Posterior cingulate gyrus (tissue), 11 donors: ENCODE measurements around the gene SPRR1A.
A peak's percentile ranks its signal among the peaks of the same experiment; 100 is the strongest.
"Not testable (repeated sequence)": the region's sequence is repeated elsewhere in the genome, so short reads cannot be mapped to it uniquely, and the experiment has no call there.

Source experiments
- DNase-seq, 10 donors: peaks; one replicate each; pipeline versions ENCODE4 v3.0.0 to v3.0.0-alpha.2; 2020 to 2021; ENCODE audit warnings: mixed read lengths in 3 of 10
- intact Hi-C: fragments of 100-400 bp; cut with DNase I; formaldehyde crosslinking; loops from one replicate; pipeline ENCODE4 v1.15.1; 2023

Gene SPRR1A

DNA sequence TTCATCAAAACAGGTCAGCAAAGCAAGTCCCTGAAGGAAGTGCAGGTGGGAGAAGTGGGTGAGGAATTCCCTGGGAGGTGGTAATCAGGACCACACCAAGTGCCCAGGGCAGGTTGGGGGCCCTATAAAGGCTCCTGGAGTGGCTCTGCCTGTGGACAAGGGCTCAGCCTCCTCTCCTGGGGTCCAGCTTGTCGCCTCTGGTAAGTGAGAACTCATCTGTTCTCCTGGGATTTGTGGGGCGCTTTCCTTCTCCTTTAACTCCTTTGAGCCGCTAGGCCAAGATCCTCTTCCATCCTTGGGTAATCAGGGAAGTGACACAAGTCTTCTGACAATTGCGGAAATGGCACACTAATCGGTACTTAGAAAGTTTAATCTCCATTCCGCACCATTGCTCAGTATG is 13.4 kb upstream of the SPRR1A start, which contains the start of gene SPRR4:
Gene SPRR4, plus strand, starts transcription at position 154 of the 400 bp plus-strand sequence. CDS start 1,243 bp downstream, outside the sequence.
- peak in 1 of 10 donors; percentile 46 for DNase-seq
- intact Hi-C loops, result loop anchor here (5.0 kb wide), 1 partner anchor 318 kb away; no protein-coding TSS in a partner anchor

DNA sequence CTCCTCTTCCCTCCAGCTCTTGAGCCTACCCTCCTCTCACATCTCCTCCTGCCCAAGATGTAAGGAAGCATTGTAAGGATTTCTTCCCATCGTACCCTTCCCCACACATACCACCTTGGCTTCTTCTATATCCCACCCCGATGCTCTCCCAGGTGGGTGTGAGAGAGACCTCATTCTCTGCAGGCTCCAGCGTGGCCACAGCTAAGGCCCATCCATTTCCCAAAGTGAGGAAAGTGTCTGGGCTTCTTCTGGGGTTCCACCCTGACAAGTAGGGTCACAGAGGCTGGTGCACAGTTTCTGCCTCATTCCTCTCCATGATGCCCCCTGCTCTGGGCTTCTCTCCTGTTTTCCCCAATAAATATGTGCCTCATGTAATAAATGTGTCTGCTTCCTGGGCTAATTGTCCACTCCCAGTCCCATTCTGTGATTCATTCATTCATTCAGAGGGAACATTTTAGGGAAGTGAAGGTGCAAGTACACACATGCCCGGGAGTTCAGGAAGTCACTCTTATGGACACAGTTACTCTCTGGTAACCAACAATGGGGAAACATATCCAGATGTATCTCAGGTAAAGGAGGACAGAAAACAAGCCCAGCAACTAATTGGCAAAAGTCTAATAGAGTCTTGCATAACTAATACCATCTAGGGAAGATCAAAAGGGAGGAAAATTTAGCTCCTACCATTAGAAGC is 11.5 kb upstream of the SPRR1A start:
- intact Hi-C loops, result loop anchor here (5.0 kb wide), 1 partner anchor 320 kb away; no protein-coding TSS in a partner anchor

DNA sequence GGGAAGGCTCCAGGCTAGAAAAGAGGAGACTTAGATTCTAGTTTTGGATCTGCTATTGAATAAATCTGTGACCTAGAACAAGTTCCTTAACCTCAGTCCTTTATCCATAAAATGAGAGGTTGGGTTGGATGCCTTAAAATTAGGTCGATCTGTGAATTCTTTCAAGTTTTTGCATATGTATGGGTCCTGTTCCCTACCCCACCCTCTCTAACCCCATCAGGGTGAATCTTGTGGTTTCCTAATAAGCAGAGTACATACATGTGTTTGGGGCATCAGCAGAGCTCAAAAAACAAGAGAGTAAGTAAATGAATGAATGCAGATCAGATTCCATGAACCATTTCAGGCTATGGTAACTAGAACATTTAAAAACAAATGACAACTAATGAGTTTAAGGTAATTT is 7.2 kb upstream of the SPRR1A start:
- intact Hi-C loops, result no loop called here
- no peak for DNase-seq

More for the DNA sequence above, 11.5 kb upstream of the SPRR1A start:
- peak in 1 of 10 donors; percentile 14 for DNase-seq

DNA sequence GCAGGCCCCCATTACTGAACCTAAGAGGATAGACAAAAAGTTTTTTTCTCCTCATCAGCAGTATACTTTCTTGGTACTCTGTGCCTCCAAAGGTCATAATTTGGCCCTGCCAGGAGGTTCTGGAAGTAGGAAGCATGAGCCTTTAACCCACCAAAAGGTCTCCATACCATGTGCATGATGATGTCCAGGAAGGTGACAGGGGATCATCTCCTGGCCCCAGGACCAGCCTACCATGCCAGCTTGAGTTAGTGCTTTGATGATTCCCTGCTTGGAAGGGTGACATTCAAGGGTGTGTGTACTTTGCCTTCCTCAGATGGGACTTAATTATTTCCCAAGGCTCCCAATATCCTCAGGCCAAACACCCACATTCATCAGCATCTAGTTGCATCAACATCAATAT is 6.3 kb upstream of the SPRR1A start:
- DNase-seq, result peak in 1 of 10 donors; percentile 31
- intact Hi-C loops, result no loop called here

DNA sequence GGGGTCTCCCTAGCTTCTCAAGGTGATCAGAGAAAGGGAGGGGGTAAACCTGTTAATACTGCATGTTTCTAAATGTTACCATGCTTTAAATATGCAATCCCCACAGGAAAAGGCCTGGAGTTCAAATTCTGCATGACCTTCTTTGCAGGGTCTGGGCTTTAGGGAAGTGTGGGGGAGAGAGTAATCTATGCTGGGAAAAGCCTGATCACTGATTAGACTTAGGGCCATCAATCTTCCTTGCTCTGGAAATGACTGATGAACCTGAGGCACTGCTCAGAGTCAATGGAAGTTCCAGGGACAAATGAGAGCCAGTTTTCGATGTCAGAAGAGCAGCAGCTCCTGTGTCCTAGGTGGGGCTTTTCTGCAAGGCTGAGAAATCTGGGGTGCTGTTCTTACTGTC is 3.2 kb upstream of the SPRR1A start:
- intact Hi-C loops, result no loop called here
- DNase-seq, result no peak

DNA sequence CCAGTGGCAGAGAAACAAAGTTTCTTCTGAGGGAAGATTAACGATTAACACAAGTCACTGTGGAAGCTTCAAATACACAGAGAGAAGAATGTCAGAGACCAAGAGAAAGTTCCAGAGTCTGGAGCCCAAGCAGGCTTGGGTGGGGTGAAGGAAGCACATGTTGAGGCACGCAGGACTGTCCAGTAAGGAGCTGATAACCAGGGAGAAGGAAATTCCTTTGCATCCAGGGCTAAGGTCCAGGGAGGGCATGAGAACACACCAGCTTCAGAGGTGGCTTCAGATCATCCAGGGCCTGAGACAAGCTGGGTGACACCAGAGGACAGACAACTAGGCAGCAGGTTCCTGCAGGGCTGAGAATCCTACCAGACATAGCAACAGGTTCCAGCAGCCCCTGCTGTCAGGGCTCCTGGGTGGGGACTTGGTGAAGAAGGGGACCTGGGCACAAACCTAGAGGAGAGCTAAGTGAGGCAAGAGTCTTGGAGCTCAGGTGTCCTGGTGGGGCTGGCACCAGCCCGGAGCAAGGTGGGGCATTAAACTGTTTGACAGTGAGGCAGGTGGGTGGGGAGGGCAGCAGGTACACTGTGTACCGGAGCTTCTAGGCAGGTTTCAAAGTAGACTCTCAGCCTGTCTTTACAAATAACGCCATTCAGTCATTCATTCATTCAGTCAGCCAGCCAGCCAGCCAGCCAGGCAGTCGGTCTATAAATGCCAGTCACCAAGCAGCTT is 2.6 kb upstream of the SPRR1A start:
- peak in 1 of 10 donors; percentile 38 for DNase-seq

DNA sequence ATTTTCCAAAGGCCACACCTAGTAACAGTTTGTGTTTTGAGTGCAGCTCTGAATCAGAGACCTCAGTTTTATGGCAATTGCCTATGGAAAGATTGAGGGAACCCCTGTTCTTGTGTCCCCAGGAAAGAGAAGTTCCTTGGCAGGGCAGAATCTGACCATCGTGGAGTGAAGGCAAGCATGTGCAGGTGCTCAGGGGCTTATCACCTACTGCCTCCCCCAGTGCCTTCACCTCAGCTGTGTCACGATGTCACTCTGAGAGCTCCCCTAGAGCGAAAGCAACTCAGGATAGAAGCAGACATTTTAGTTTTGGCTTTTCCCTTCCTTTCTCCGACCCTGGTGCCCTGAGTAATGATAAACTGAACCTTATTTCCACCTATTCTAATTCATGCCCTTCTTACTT is 1.8 kb upstream of the SPRR1A start:
- peak in 1 of 10 donors; percentile 45 for DNase-seq
- intact Hi-C loops, result no loop called here

More for the DNA sequence above, 2.6 kb upstream of the SPRR1A start:
- intact Hi-C loops, result no loop called here

DNA sequence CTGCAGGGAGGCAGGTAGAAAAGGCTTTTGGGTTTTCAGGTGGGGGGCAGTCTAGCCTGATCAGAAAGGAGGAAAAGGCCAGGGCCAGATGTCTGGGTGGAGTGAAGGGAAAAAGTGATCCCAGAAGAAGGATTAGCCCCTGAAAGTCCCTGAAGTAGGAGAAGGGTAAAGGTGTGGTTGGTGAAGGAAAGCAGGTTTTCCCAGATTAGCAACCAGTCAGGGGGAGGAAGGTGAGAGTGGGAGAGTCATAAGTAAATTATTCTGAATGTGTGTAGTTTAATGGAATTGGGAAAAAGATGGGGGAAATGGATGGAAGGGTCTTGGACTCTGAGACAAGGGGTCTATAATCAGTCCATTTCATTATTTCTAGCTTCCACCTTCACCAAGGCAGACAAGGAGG is 647 bp upstream of the SPRR1A start:
- no peak for DNase-seq
- intact Hi-C loops, result no loop called here

DNA sequence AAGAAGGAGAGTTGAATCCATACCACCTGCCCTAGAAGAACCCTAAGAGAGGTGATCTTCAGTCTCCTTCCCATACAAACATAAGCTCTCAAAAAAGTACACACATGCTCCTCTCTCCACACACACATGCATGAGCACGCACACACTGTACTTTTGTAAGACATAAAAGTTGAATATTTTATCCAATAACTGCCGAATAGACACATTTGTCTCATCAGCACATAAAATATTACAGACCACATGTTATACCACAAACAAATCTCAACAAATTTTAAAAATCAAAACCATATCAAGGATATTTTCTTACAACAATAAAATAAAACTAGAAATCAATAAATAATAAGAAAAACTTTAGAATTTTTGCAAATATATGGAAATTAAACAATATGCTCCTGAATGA is 2.7 kb downstream of the SPRR1A start:
- intact Hi-C loops, result no loop called here
- no peak for DNase-seq

DNA sequence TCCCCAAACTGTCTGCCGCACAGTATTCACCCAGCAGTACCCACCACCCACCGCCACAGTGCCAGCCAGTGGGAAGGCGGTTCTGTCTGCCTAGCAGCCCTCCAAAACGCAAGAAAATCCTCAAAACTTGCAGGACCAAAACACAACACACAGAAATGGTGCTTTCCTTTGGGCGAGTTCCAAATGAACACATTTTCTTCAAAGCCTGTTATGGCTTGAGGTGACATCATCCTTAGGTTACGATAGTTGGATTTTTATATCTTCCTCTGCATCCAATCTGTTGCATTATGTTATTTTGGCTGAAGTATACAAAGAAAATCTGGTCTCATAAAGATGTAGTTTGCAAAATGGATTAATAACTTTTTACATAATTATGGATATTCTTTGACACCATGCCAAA is 9.3 kb downstream of the SPRR1A start:
- intact Hi-C loops, result loop anchor here (10.0 kb wide), 1 partner anchor 232 kb away; no protein-coding TSS in a partner anchor
- no peak for DNase-seq

DNA sequence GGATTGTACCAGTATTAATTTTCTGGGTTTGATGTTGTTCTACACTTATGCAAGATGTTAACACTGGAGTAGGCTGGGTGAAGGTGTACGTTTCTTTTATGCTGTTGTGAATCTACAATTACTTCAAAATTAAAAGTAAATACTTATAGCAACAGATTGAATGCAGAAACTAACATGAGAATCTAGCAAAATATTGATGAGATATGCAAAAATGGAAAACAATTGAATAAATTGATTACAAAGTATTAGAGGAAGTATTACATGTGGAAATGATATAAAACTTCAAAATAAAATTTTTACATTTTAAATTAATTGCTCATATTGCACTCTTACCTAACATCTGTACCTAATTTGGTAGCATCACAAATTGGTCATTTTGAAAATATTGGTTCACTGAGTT is 12.0 kb downstream of the SPRR1A start:
- intact Hi-C loops, result loop anchor here (10.0 kb wide), 1 partner anchor 229 kb away; no protein-coding TSS in a partner anchor

DNA sequence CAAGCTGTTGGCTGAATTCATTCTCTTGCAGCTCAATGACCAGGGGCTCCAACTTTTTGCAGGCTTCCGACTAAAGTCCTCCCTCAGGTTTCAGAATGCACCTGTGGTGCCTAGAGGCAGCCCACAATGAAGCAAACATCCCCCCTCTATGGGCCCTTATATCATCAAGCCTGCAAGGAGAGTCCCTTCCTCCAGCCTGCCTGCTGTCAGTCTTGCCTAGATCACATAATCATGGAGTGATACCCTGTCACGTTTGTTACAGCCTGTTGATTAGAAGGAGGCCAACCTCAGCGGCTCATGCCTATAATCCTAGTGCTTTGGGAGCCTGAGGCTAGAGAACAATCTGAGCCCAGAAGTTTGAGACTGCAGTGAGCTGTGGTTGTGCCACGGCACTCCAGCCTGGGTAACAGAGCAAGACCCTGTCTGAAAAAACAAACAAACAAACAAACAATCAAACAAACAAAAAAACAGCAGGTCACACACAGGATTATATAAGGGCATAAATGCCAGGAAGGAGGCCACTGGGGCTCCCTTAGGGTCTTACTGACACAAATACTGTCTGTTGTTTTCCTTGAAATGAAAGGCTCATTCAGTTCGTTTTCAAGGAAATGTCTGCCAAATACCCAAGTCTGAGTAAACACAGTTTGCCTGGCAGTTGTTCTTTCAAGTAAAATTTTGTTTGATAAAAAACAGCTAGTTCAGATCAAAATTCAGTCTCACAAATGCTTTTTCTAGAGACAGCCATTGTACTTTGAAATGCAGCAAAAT is 12.9 kb downstream of the SPRR1A start:
- no peak for DNase-seq
- intact Hi-C loops, result loop anchor here (10.0 kb wide), 1 partner anchor 228 kb away; no protein-coding TSS in a partner anchor

More for the DNA sequence above, 12.0 kb downstream of the SPRR1A start:
- DNase-seq, result no peak

DNA sequence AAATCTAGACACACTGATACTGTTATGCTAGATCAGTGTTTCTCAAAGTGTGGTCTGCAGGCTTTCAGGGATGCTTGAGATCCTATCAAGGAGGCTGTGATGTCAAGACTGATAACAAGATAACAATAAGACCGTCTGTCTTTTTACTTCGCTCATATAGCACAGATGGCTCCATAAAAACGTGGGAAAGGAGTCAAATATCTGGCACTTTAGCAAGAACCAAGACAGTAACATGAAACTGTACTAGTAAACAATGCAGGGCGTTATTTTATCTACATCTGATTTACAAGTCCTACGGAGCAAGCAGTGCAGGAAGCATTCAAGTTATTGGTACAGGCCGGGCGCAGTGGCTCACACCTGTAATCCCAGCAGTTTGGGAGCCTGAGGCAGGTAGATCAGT is 14.0 kb downstream of the SPRR1A start:
- no peak for DNase-seq
- intact Hi-C loops, result loop anchor here (10.0 kb wide), 1 partner anchor 227 kb away; no protein-coding TSS in a partner anchor

DNA sequence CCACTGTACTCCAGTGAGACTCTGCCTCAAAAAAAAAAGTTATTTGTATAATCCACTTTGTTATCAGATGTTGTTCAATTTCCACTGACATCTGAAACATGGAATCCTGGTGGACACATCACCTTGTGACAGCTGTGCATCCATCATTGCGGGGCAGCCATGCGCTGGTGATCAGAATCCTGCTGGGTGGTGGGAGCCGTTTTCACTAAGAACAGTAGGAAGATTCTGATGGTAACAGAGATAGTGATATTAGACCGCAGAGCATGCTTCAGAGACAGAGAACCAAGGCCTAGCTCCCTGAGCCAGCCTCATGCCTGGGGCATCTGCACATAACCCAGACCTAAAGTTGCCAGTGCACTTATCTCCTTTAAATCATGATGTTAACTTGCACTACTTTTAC is 14.6 kb downstream of the SPRR1A start:
- DNase-seq, result no peak
- intact Hi-C loops, result loop anchor here (10.0 kb wide), 1 partner anchor 226 kb away; no protein-coding TSS in a partner anchor

DNA sequence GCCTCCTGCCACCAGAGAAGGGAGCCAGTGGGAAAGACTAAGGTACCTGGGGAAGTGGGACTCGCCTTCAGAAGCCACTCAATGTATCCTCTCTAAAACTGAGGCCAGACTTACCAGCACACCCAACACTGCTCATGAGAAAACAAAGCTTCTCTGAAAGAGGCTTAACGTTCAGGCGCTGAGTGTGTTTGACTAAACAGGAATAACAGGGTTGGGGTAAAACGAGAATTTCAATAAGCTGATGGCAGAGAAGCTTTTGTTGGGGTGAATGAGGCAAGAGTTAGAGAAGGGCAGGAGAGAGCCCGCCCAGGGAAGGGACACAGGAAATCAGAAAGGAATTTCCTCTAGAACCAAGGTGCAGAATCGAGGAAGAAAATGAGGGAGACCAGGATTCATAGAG is 15.9 kb downstream of the SPRR1A start:
- no peak for DNase-seq
- intact Hi-C loops, result loop anchor here (10.0 kb wide), 1 partner anchor 225 kb away; no protein-coding TSS in a partner anchor

DNA sequence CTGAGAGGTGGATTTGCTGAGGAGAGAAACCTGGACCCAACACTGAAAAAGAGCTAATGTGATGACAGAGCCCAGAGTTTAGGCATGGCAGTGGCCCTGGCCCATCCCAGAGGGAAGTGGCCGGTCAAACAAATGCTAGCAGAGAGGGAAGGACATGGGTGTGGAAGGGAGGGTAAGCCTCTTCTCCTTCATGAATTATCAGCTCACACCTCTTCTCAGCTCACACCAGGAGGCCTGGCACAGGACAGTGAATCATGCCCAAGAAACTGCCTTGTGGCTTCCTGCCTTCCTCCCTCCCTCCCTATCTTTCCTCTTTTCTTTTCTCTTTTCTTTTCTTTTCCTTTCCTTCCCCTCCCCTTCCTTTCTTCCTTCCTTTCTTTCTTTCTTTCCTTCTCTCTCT is 16.4 kb downstream of the SPRR1A start:
- DNase-seq, result no peak
- intact Hi-C loops, result no loop called here

DNA sequence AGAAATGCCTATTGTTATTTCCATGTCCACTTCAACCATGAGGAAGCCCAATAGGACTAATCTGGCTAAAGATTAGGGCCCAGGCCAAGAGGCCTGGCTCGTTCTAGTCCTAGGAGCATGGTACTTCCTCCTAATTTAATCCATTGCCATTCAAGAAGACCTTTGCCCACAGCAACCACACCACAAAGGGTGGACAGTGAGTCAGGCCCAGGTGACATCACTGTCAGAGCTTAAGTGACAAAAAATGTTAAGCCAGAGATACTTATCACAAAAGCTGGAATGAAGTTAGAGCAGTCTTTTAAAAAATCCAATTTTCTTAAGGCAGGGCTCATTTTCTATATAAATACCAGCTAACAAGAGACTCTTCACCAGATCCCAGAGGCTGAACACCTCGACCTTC is 17.5 kb downstream of the SPRR1A start, which contains the start of gene SPRR3:
Gene SPRR3, plus strand, starts transcription at position 368 of the 400 bp plus-strand sequence. CDS start 1,272 bp downstream, outside the sequence.
- intact Hi-C loops, result no loop called here
- DNase-seq, result no peak

DNA sequence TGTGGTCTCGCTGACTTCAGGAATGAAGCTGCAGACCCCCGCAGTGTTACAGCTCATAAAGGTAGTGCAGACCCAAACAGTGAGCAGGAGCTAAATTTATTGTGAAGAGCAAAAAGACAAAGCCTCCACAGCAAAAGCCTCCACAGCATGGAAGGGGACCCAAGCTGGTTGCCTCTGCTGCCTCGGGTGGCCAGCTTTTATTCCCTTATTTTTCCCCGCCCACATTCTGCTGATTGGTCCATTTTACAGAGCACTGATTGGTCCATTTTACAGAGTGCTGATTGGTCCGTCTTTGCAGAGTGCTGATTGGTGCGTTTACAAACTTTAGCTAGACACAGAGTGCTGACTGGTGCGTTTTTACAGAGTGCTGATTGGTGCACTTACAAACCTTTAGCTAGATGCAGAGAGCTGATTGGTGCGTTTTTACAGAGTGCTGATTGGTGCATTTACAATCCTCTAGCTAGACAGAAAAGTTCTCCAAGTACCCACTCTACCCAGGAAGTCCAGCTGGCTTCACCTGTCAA is 27.4 kb downstream of the SPRR1A start:
- DNase-seq, intact Hi-C loops: not testable (repeated sequence)

DNA sequence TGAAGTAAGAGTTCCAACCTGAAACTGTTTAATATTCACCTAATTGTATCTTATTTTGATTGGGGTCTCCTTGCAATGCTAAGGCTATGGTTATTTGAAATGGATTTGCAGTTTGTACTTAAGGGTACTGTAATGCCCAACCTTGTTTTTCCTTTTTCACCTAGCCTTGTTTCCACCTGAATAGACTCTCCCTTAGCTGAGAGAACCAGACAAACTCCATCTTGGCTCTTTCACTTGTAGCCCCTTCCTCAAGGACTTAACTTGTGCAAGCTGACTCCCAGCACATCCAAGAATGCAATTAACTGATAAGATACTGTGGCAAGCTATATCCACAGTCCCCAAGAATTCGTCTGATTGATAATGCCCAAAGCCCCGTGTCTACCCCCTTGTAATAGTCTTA is 37.9 kb downstream of the SPRR1A start:
- intact Hi-C loops, DNase-seq: not testable (repeated sequence)

DNA sequence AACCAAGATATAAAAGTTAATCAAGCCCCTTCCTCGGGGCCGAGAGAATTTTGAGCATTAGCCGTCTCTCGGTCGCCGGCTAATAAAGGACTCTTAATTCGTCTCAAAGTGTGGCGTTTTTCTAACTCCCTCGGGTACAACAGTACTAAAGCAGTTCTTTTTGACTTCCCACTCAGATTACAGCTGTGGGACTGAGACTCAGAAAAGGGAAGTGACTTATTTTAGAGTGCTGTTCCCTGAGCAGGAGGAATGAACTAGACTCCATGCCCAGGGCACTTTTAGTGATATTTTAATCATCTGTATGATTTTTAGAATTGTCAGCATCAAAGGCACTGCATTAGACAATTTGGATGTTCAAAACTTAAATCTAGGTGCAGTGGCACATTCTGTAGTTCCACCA is 38.5 kb downstream of the SPRR1A start:
- intact Hi-C loops, DNase-seq: not testable (repeated sequence)
